SU-DHL-6 (cell line): ENCODE results near the gene LRP1B.

ENCODE experiments used
- CTCF ChIP-seq: fragments of 200-600 bp; sonication (generic); IDR thresholded peaks from one replicate; pipeline ENCODE4 v1.5.1; 2017; ENCODE audit warnings: antibody characterized with exemption, mild to moderate bottlenecking, low read length, moderate library complexity; ENCODE audit not compliant: insufficient read depth, poor library complexity, severe bottlenecking
- EZH2phosphoT487 ChIP-seq: fragments of 200-600 bp; sonication (generic), shearing (Covaris generic); conservative IDR thresholded peaks from 2 replicates; pipeline ENCODE4 v1.6.1; 2018; ENCODE audit warnings: mild to moderate bottlenecking, antibody characterized with exemption, low read length, moderate library complexity, mixed read lengths

- TF ChIP-seq CTCF (no peak), EZH2phosphoT487 (no peak)
Measured at GRCh38 chr2:140416577-140416976, 1714.2 kb downstream of the LRP1B start.
